Fibroblast of gingiva (primary cell): ENCODE data around the gene PABPN1.
"Not testable (repeated sequence)": the region's sequence is repeated elsewhere in the genome, so short reads cannot be mapped to it uniquely, and the experiment has no call there.

Source experiments
- DNase-seq: peaks from one replicate; pipeline ENCODE4 v3.0.0-alpha.2; 2011; ENCODE audit warnings: low read depth

PABPN1 gene

GRCh38 chr14:23301288-23301968 lies 19.8 kb upstream of the PABPN1 start:
- DNase-seq, result peak; percentile 99

GRCh38 chr14:23301969-23302289 lies 19.3 kb upstream of the PABPN1 start:
- no peak for DNase-seq

GRCh38 chr14:23302290-23303225 lies 18.7 kb upstream of the PABPN1 start, which contains the start of gene PPP1R3E:
Gene PPP1R3E (minus strand): TSS chr14:23302859. CDS start chr14:23302576, 283 bp downstream.
- peak; percentile 57 for DNase-seq

GRCh38 chr14:23306412-23307145 lies 14.7 kb upstream of the PABPN1 start, which contains the start of gene BCL2L2:
Gene BCL2L2 (plus strand): TSS chr14:23306833. CDS start chr14:23307768, 935 bp downstream.
- peak; percentile 90 for DNase-seq

GRCh38 chr14:23307146-23307530 lies 14.1 kb upstream of the PABPN1 start:
- DNase-seq, result no peak

- DNase-seq, result no peak
These were observed 13.3 kb upstream of the PABPN1 start for GRCh38 chr14:23307687-23308644.

GRCh38 chr14:23308721-23309445 lies 12.4 kb upstream of the PABPN1 start:
- DNase-seq, result no peak

- DNase-seq, result no peak
These were observed 10.7 kb upstream of the PABPN1 start for GRCh38 chr14:23310546-23310945.

GRCh38 chr14:23316300-23316699 lies 5.0 kb upstream of the PABPN1 start:
- DNase-seq, result no peak

GRCh38 chr14:23319746-23320583 lies 1.3 kb upstream of the PABPN1 start:
- DNase-seq, result no peak

- DNase-seq, result peak; percentile 31
These were observed 603 bp downstream of the PABPN1 start for GRCh38 chr14:23321572-23322547.

- no peak for DNase-seq
These were observed 1.6 kb downstream of the PABPN1 start for GRCh38 chr14:23322568-23323517.

- DNase-seq, result no peak
These were observed 2.7 kb downstream of the PABPN1 start for GRCh38 chr14:23323838-23324454.

GRCh38 chr14:23324455-23324846 lies 3.2 kb downstream of the PABPN1 start:
- no peak for DNase-seq

GRCh38 chr14:23324993-23325392 lies 3.7 kb downstream of the PABPN1 start:
- no peak for DNase-seq

GRCh38 chr14:23325746-23326145 lies 4.5 kb downstream of the PABPN1 start:
- DNase-seq, result not testable (repeated sequence)
